ENCODE data around the gene NHERF1.

The NHERF1 gene

GRCh38 chr17:74773871-74774286, 25.5 kb downstream of the NHERF1 start:
- DNase-seq (ENCODE audit: low read depth), result no peak
- no peak overlapping the region for H3K4me3 ChIP-seq (ENCODE audit: control insufficient read depth, low read depth, low read length)
- TF ChIP-seq CTCF (IDR thresholded peaks at IDR 0.05; ENCODE audit: control insufficient read depth, insufficient read depth, low read depth, low read length, missing control alignments), result no peak

- no peak for DNase-seq (ENCODE audit: low read depth)
- peak overlapping the region; percentile 98 for H3K4me3 ChIP-seq (ENCODE audit: control insufficient read depth, low read depth, low read length)
- TF ChIP-seq CTCF (IDR thresholded peaks at IDR 0.05; ENCODE audit: control insufficient read depth, insufficient read depth, low read depth, low read length, missing control alignments), result no peak
Observed at GRCh38 chr17:74775409-74776043, 27.1 kb downstream of the NHERF1 start.

- no peak for TF ChIP-seq CTCF (IDR thresholded peaks at IDR 0.05; ENCODE audit: control insufficient read depth, insufficient read depth, low read depth, low read length, missing control alignments)
- peak; percentile 66 for DNase-seq (ENCODE audit: low read depth)
- peak within 1 kb of the TSS; percentile 98 for H3K4me3 ChIP-seq (ENCODE audit: control insufficient read depth, low read depth, low read length)
Observed at GRCh38 chr17:74776044-74776962, 27.9 kb downstream of the NHERF1 start, which contains the start of gene NAT9. Gene NAT9, minus strand, starts transcription at chr17:74776345. Its CDS starts 647 bp downstream, at chr17:74775698.

GRCh38 chr17:74776990-74777389, 28.6 kb downstream of the NHERF1 start:
- no peak for DNase-seq (ENCODE audit: low read depth)
- TF ChIP-seq CTCF (IDR thresholded peaks at IDR 0.05; ENCODE audit: control insufficient read depth, insufficient read depth, low read depth, low read length, missing control alignments), result no peak
- H3K4me3 ChIP-seq (ENCODE audit: control insufficient read depth, low read depth, low read length), result peak overlapping the region; percentile 98

GRCh38 chr17:74777901-74778515, 29.6 kb downstream of the NHERF1 start:
- H3K4me3 ChIP-seq (ENCODE audit: control insufficient read depth, low read depth, low read length), result no peak overlapping the region
- DNase-seq (ENCODE audit: low read depth), result no peak
- TF ChIP-seq CTCF (IDR thresholded peaks at IDR 0.05; ENCODE audit: control insufficient read depth, insufficient read depth, low read depth, low read length, missing control alignments), result no peak

- no peak overlapping the region for H3K4me3 ChIP-seq (ENCODE audit: control insufficient read depth, low read depth, low read length)
- no peak for TF ChIP-seq CTCF (IDR thresholded peaks at IDR 0.05; ENCODE audit: control insufficient read depth, insufficient read depth, low read depth, low read length, missing control alignments)
- peak; percentile 47 for DNase-seq (ENCODE audit: low read depth)
Observed at GRCh38 chr17:74778960-74779359, 30.5 kb downstream of the NHERF1 start.
